GM12878 (cell line): ENCODE results near the gene C3.

Experiments used
- CBX3 ChIP-seq: fragments of 200-600 bp; sonication (generic); IDR thresholded peaks from 2 replicates; pipeline ENCODE4 v1.6.1; 2016; ENCODE audit warnings: low read depth, borderline replicate concordance
- CREM ChIP-seq: IDR thresholded peaks from 2 replicates; pipeline ENCODE4 v1.6.1; 2014; ENCODE audit warnings: antibody characterized with exemption, low read depth
- CTCF ChIP-seq, 3 experiments: IDR thresholded peaks in 2 of 3; conservative IDR thresholded peaks in 1 of 3; 2 replicates each; pipeline ENCODE4 v1.5.1; 2011; ENCODE audit warnings: low read depth in 3 of 3, low read length in 3 of 3, mild to moderate bottlenecking in 3 of 3, control low read depth in 2 of 3, moderate library complexity in 2 of 3, inconsistent platforms in 1 of 3, mixed read lengths in 1 of 3; ENCODE audit not compliant: control insufficient read depth in 2 of 3, insufficient read depth in 1 of 3; ENCODE audit errors: extremely low read depth in 1 of 3
- EZH2 ChIP-seq: IDR thresholded peaks from 2 replicates; pipeline ENCODE4 v1.6.1; 2012; ENCODE audit warnings: low read depth, mild to moderate bottlenecking, control low read depth, inconsistent platforms, low read length, borderline replicate concordance; ENCODE audit not compliant: control insufficient read depth
- IKZF1 ChIP-seq: fragments of 450-650 bp; conservative IDR thresholded peaks from 2 replicates; pipeline ENCODE4 v1.6.1; 2017; ENCODE audit warnings: antibody characterized with exemption, mild to moderate bottlenecking
- JUNB ChIP-seq: IDR thresholded peaks from 2 replicates; pipeline ENCODE4 v1.6.1; 2016; ENCODE audit warnings: antibody characterized with exemption, mild to moderate bottlenecking
- MAX ChIP-seq: IDR thresholded peaks from 2 replicates; pipeline ENCODE4 v1.6.1; 2012; ENCODE audit warnings: low read depth, low read length, improper control_type of control experiment
- POLR2AphosphoS5 ChIP-seq: IDR thresholded peaks from 2 replicates; pipeline ENCODE4 v1.6.1; 2011; ENCODE audit warnings: mild to moderate bottlenecking, low read length, inconsistent platforms
- REST ChIP-seq: IDR thresholded peaks from 2 replicates; pipeline ENCODE4 v1.6.1; 2012; ENCODE audit warnings: mild to moderate bottlenecking, low read depth, low read length
- SMAD1 ChIP-seq: fragments of 450-650 bp; IDR thresholded peaks from 2 replicates; pipeline ENCODE4 v1.6.1; 2018; ENCODE audit warnings: mild to moderate bottlenecking, low read depth; ENCODE audit not compliant: partially characterized antibody
- SRF ChIP-seq, 2 experiments: IDR thresholded peaks; 2 replicates each; pipeline ENCODE4 v1.6.1; 2011; ENCODE audit warnings: low read depth in 2 of 2, low read length in 2 of 2, mild to moderate bottlenecking in 1 of 2, moderate library complexity in 1 of 2
- ZNF592 ChIP-seq: fragments of 450-650 bp; IDR thresholded peaks from 2 replicates; pipeline ENCODE4 v1.6.1; 2017; ENCODE audit warnings: mild to moderate bottlenecking, moderate library complexity

- TF ChIP-seq CBX3 (no peak), CTCF (IDR thresholded peaks at IDR 0.05 in 2 of 3, conservative IDR thresholded peaks at IDR 0.05 in 1 of 3; ENCODE audit: control insufficient read depth in 2 of 3, extremely low read depth in 1 of 3, insufficient read depth in 1 of 3, low read depth in 3 of 3, low read length in 3 of 3) (no peak), MAX (no peak), SMAD1 (no peak), ZNF592 (no peak), REST (no peak), POLR2AphosphoS5 (no peak), CREM (no peak), JUNB (no peak), SRF (IDR thresholded peaks at IDR 0.05; ENCODE audit: low read depth in 2 of 2, low read length in 2 of 2) (no peak), EZH2 (no peak), IKZF1 (no peak)
Observed at GRCh38 chr19:6707011-6707657, 13.3 kb downstream of the C3 start.
